Omental fat pad (tissue), 4 donors: ENCODE data around the gene RIN3. TPM values are rescaled to one million over a fixed set of nuclear protein-coding genes. Genes with fewer than 3 reads are reported as not detected.
A peak's percentile ranks its signal among the peaks of the same experiment; 100 is the strongest.

ENCODE experiments used
- ATAC-seq: fragments of 150-250 bp; one replicate; pipeline ENCODE4 v1.9.1; 2016; ENCODE audit warnings: mild to moderate bottlenecking, moderate library complexity; ENCODE audit not compliant: low FRiP score
- DNase-seq: peaks from one replicate; pipeline ENCODE4 v3.0.0-alpha.2; 2019; ENCODE audit warnings: low spot score
- CTCF ChIP-seq, 3 donors: fragments of 450-650 bp; IDR thresholded peaks; one replicate each; pipeline ENCODE4 v1.5.1; 2016 to 2017; ENCODE audit warnings: antibody characterized with exemption in 3 of 3, mild to moderate bottlenecking in 3 of 3, moderate library complexity in 2 of 3
- total RNA-seq, 4 donors: library from RNA; depleted of rRNA; stranded (reverse); fragments of >200 nt; gene quantifications; one replicate each; pipeline ENCODE4 v1.1.0, GENCODE V29; 2016

RIN3 gene
- total RNA-seq, 4 donors from 2014 or later: 11.6 to 36.3 (median 20.2) TPM

- DNase-seq: no peak
- no peak for ATAC-seq
- no peak for TF ChIP-seq CTCF (IDR thresholded peaks at IDR 0.05)
These were observed 127.7 kb downstream of the RIN3 start for GRCh38 chr14:92641306-92641705.

GRCh38 chr14:92644171-92644969 lies 130.8 kb downstream of the RIN3 start:
- peak; percentile 43 for ATAC-seq
- no peak for TF ChIP-seq CTCF (IDR thresholded peaks at IDR 0.05)
- no peak for DNase-seq

- TF ChIP-seq CTCF (IDR thresholded peaks at IDR 0.05): no peak
- ATAC-seq (no peak), DNase-seq (no peak)
These were observed 131.5 kb downstream of the RIN3 start for GRCh38 chr14:92644970-92645515.

- ATAC-seq: no peak
These were observed 132.4 kb downstream of the RIN3 start for GRCh38 chr14:92645841-92646478.

GRCh38 chr14:92646952-92647796 lies 133.6 kb downstream of the RIN3 start:
- no peak for TF ChIP-seq CTCF (IDR thresholded peaks at IDR 0.05)
- DNase-seq (no peak), ATAC-seq (no peak)

More at GRCh38 chr14:92645841-92646478, 132.4 kb downstream of the RIN3 start:
- DNase-seq: no peak
- no peak for TF ChIP-seq CTCF (IDR thresholded peaks at IDR 0.05)

- DNase-seq: no peak
- no peak for TF ChIP-seq CTCF (IDR thresholded peaks at IDR 0.05)
- ATAC-seq: no peak
These were observed 134.3 kb downstream of the RIN3 start for GRCh38 chr14:92647797-92648279.
